Heart right ventricle (tissue), 16 donors: ENCODE results near the gene LYST. TPM values are rescaled to one million over a fixed set of nuclear protein-coding genes. Genes with fewer than 3 reads are reported as not detected.

ENCODE experiments used
- ATAC-seq, 8 donors: fragments of 200-7000 bp; cut with Tn5 transposase; one replicate each; pipeline ENCODE4 v1.9.1; 2020; ENCODE audit warnings: mild to moderate bottlenecking in 8 of 8, moderate library complexity in 8 of 8, moderate number of reproducible peaks in 1 of 8
- DNase-seq, 2 donors: peaks; one replicate each; pipeline ENCODE4 v3.0.0-alpha.2; 2020
- H3K27ac ChIP-seq, 10 donors: fragments of 200-600 bp; sonication (generic) in 2 of 10; one replicate each; pipeline versions ENCODE4 v1.5.0 to v1.8.0; 2020 to 2022; ENCODE audit warnings: mild to moderate bottlenecking in 3 of 10
- H3K27me3 ChIP-seq, 7 donors: fragments of 200-600 bp; one replicate each; pipeline ENCODE4 v1.8.0; 2021 to 2022; ENCODE audit warnings: mild to moderate bottlenecking in 2 of 7
- H3K36me3 ChIP-seq, 9 donors: fragments of 200-600 bp; sonication (generic) in 1 of 9; one replicate each; pipeline versions ENCODE4 v1.5.0 to v1.8.0; 2020 to 2022; ENCODE audit warnings: mild to moderate bottlenecking in 2 of 9
- H3K4me1 ChIP-seq, 9 donors: fragments of 200-600 bp; sonication (generic) in 1 of 9; one replicate each; pipeline versions ENCODE4 v1.5.0 to v1.8.0; 2020 to 2022; ENCODE audit warnings: mild to moderate bottlenecking in 4 of 9
- H3K4me3 ChIP-seq, 10 donors: fragments of 200-600 bp; sonication (generic) in 2 of 10; one replicate each; pipeline versions ENCODE4 v1.5.0 to v1.8.0; 2020 to 2022; ENCODE audit warnings: mild to moderate bottlenecking in 7 of 10, moderate library complexity in 2 of 10
- H3K9me3 ChIP-seq, 11 donors: fragments of 200-600 bp in 10 of 11; sonication (generic) in 2 of 11; one replicate each; pipeline versions ENCODE4 v1.5.0 to v1.8.0; 2013 to 2022; ENCODE audit warnings: mild to moderate bottlenecking in 2 of 11, control low read depth in 1 of 11, moderate library complexity in 1 of 11
- CTCF ChIP-seq, 9 donors: fragments of 200-600 bp; sonication (generic) in 2 of 9; IDR thresholded peaks; one replicate each; pipeline versions ENCODE4 v1.5.0 to v1.8.0; 2021 to 2022; ENCODE audit warnings: antibody characterized with exemption in 9 of 9, mild to moderate bottlenecking in 5 of 9, moderate library complexity in 1 of 9
- WGBS, 2 donors: extraction: QIAGEN DNeasy Blood & Tissue Kit; methylation state at CpG; one replicate each; pipeline ENCODE4 v1.1.7; 2013; ENCODE audit warnings: inconsistent platforms in 1 of 2; 5-methylcytosine and 5-hydroxymethylcytosine counted together
- intact Hi-C, 10 donors: fragments of 100-400 bp; cut with DNase I; formaldehyde crosslinking; loops; one replicate each; pipeline versions ENCODE4 v1.11.1 to v1.14.2; 2022
- polyA plus RNA-seq, 2 donors: library from polyadenylated mRNA; stranded (reverse); fragments of 200-250 nt; gene quantifications; one replicate each; pipeline ENCODE4 v1.2.3, GENCODE V29; 2013
- total RNA-seq, 10 donors: library from RNA; stranded (reverse); fragmentation: NEBNext Ultra II Directional in 3 of 10; extraction: Animal tissue kit (Norgen Biotek cat#: 25700) in 3 of 10; gene quantifications; one replicate each; pipeline versions ENCODE4 v1.2.1 to v1.2.4, GENCODE V29; 2021 to 2023
- donor health status: Arrhythmogenic right ventricular cardiomyopathy.
- donor health status: ischemic (EF 13 %, LVEDD 7.1; RV severe dilation, severe dysfunction).
- donor health status: healthy with polysubstance abuse.
- donor health status: DM: no; HTN: yes; CAD: no.
- donor health status: DM: no; HTN: no; CAD: no.
- donor health status: ischemic (EF 25% LVEDD 6.9; RV normal size, moderate dysfunction).
- donor health status: ischemic (EF 25% LVEDD 5.7; RV mildly dilated, moderate dysfunction).
- donor health status: healthy.
- donor health status: DM: yes; HTN: yes; CAD: no.
- donor health status: Ischemic cardiomyopathy.
- donor health status: ischemic (EF 35%, LVEDD 5.7; RV mildly dilated, moderate dysfunction).
- donor health status: nonischemic (EF 11% LVEDD 7.7; RV severe dilation, severe dysfunction).
- donor health status: DM: yes; HTN: yes; CAD: no.
- donor health status: PGD.
- donor health status: ischemic (EF 29% LVEDD 5.4; RV normal size, mild dysfunction).
- donor health status: nonischemic (EF 23%, LVEDD 6.1; RV moderate dilation, normal function).

The LYST gene
- total and polyA plus RNA-seq, 12 donors = 3.3 to 13.6 (median 10.5) TPM

- TF ChIP-seq CTCF (IDR thresholded peaks at IDR 0.05) = no peak
- 82 to 87% methylated on average over 4 of the region's 4 CpGs for WGBS, 2 donors
- H3K36me3 ChIP-seq = peaks cover 0 to 100% (median 24%) of the 10 kb centered on the region in 9 donors
Observed at GRCh38 chr1:235745503-235746136, 121.1 kb downstream of the LYST start.

GRCh38 chr1:235742914-235743599, 123.6 kb downstream of the LYST start:
- no peaks in the 10 kb centered on the region for H3K27me3 ChIP-seq
- DNase-seq = no peak
- peaks cover 0 to 14% (median 0%) of the 10 kb centered on the region in 9 donors for H3K4me1 ChIP-seq
- peaks cover 0 to 99% (median 24%) of the 10 kb centered on the region in 9 donors for H3K36me3 ChIP-seq
- intact Hi-C loops = no loop called here
- 94 to 97% methylated on average over 5 of the region's 5 CpGs for WGBS, 2 donors
- no peak overlapping the region for H3K4me3 ChIP-seq
- ATAC-seq = no peak
- H3K9me3 ChIP-seq = no peaks in the 10 kb centered on the region
- no peak for TF ChIP-seq CTCF (IDR thresholded peaks at IDR 0.05)
- no peak overlapping the region for H3K27ac ChIP-seq

More at GRCh38 chr1:235745503-235746136, 121.1 kb downstream of the LYST start:
- Histone ChIP-seq H3K27ac (no peak overlapping the region), H3K9me3 (no peaks in the 10 kb centered on the region), H3K4me3 (no peak overlapping the region), H3K4me1 (peaks cover 0 to 10% (median 0%) of the 10 kb centered on the region in 9 donors), H3K27me3 (no peaks in the 10 kb centered on the region)
- ATAC-seq (no peak), DNase-seq (no peak)
- intact Hi-C loops = no loop called here

GRCh38 chr1:235741294-235741693, 125.4 kb downstream of the LYST start:
- Histone ChIP-seq H3K27ac (no peak overlapping the region), H3K9me3 (no peaks in the 10 kb centered on the region), H3K27me3 (no peaks in the 10 kb centered on the region), H3K4me1 (peaks cover 0 to 20% (median 0%) of the 10 kb centered on the region in 9 donors), H3K4me3 (no peak overlapping the region), H3K36me3 (peaks cover 0 to 99% (median 24%) of the 10 kb centered on the region in 9 donors)
- DNase-seq (no peak), ATAC-seq (no peak)
- no peak for TF ChIP-seq CTCF (IDR thresholded peaks at IDR 0.05)
- intact Hi-C loops = no loop called here
- WGBS, 2 donors = 71 to 74% methylated on average over 5 of the region's 5 CpGs

- no peak for DNase-seq
- intact Hi-C loops = no loop called here
- Histone ChIP-seq H3K4me3 (no peak overlapping the region), H3K27me3 (no peaks in the 10 kb centered on the region), H3K9me3 (no peaks in the 10 kb centered on the region), H3K4me1 (peaks cover 0 to 11% (median 0%) of the 10 kb centered on the region in 9 donors), H3K27ac (no peak overlapping the region), H3K36me3 (peaks cover 0 to 93% (median 19%) of the 10 kb centered on the region in 9 donors)
- ATAC-seq = no peak
- TF ChIP-seq CTCF (IDR thresholded peaks at IDR 0.05) = no peak
- WGBS, 2 donors = 78 to 86% methylated on average over 6 of the region's 6 CpGs
Observed at GRCh38 chr1:235739631-235740030, 127.1 kb downstream of the LYST start.
